LoVo (cell line): Measurements from ENCODE around the gene PLCB2.
A peak's percentile ranks its signal among the peaks of the same experiment; 100 is the strongest.

ENCODE experiments used
- DNase-seq: peaks from one replicate; pipeline ENCODE4 v3.0.0-alpha.2; 2016; ENCODE audit warnings: low spot score

Gene PLCB2

DNA sequence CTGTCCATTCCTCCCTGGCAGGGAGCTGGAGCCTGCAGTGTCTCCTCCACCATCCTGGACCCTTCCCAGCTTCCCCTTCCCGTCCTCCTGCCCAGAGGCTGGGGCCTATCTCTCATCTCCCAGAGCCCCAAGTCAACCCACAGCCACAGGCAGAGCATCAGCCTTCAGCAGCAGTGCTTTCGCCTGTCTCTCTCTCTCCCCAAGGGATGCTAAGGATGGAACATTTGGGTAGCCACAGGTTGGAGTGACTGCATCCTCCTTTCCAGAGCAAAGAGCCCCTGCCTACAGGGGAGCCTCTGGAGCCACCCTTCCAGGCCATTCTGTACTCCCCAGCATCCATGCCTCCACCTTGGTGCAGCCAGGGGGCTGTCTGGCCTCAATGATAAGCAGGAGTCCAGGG, 4.2 kb downstream of the PLCB2 start:
- no peak for DNase-seq

DNA sequence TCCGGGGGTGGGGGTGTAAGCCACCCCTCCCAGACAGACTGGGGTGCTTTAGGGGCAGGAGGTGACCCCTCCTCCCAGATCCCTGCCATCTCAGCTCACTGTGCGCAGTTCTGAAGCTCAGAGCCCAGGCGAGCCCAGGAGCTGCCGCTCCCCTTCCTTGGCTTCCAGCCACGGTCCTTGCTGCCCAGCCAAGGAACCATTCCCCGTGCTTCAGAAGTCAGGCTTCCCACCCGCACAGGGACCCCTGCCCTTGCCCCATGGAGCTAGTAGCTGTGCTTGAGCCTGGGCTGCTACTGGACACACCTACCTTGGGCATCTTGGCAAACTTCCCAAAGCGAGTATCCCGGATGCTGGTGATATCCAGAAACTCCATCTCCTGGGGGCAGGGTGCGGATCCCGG, 4.8 kb downstream of the PLCB2 start:
- DNase-seq, result no peak

DNA sequence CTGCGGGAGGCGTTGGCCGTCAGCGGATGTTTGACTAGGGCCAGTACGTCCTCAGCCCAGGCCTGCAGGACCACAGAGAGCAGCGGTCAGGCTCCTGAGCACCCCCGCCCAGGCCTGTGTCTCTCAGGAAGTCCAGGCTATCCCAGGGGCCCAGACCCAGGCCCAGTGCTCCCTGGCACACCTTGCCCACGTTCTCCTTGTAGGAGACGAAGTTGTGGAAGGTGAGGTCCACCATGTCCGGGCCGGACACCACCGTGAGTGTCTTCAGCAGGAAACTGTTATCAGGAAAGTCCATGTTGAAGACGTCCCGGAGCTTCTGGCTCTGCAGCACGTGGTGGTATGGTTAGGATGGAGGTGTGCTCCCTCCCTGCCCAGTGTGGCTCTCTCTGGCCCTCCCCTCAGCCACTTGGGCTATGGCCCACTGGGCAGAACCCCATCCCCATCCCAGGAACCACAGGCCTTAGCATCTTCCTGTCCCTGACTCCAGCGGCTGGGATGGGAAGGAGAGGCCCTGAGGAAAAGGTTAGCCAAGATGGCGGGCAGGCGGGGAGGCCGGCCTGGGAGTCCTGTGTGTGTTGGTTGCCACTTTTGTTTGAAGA, 5.3 kb downstream of the PLCB2 start:
- DNase-seq, result no peak

DNA sequence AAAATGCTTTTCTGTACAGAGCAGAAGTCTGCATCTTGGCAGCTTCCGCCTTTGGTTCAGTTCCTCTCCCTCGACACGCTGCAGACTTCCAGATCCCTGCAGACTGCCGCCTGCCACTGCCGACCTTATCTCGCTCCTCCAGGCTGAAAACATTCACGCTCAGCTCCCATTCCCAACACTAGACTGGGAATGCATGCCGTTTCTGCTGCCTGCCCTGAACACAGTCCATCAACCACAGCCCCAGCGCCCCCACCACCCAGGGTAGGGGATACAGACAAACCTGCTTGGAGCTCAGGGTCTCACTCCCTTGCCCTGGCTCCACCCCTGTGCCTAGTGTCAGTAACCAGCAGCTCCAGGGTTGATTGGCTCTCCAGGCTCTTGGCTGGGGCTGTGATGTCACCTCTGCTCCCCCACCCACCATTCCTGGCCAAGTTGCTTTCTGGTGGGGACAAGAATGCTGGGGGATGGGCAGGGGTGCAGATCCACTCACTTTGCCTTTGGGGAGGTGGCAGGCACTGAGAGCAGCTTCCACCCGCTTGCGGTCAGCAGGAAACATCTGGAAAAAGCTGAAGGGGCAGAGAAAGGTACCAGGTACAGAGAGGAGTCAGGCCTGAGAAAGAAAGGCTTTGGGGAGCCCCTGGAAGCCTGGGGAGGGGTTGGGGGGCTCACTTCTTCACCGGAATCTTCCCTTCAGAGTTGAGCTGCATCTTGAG, 6.1 kb downstream of the PLCB2 start:
- no peak for DNase-seq

DNA sequence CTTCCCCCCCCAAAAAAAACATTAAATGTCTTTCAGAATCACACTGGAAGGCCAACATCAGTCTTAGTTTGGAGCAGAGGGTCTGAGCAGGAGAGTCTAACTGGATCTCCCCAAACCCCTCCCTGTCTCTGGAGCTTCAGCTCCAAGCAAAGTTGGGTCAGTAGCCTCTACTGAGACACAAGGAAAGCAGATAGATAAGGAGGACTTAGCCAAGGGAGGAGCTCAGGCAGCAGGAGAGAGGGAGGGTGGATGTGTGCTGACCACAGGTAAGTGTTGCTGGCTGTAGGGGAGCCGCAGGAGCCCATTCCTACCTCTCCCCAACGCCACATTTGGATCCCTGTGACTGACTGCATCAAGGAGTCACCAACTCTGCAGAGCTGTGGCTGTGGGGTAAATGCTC, 7.0 kb downstream of the PLCB2 start:
- DNase-seq, result no peak

DNA sequence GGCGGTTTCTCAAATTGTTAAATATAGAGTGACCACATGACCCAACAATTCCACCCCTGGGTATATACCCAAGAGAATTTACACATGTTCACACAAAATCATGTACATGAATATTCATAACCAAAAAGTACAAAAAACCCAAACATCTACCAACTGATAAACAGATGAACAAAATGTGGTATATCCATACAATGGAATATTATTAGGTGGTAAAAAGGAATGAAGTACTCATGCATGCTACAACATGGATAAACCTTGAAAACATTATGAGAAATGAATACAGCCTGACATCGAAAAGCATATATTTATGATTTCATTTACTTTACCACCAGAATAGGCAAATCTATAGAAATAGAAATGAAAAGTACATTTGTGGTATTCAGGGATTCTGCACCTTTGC, 7.4 kb downstream of the PLCB2 start:
- no peak for DNase-seq

DNA sequence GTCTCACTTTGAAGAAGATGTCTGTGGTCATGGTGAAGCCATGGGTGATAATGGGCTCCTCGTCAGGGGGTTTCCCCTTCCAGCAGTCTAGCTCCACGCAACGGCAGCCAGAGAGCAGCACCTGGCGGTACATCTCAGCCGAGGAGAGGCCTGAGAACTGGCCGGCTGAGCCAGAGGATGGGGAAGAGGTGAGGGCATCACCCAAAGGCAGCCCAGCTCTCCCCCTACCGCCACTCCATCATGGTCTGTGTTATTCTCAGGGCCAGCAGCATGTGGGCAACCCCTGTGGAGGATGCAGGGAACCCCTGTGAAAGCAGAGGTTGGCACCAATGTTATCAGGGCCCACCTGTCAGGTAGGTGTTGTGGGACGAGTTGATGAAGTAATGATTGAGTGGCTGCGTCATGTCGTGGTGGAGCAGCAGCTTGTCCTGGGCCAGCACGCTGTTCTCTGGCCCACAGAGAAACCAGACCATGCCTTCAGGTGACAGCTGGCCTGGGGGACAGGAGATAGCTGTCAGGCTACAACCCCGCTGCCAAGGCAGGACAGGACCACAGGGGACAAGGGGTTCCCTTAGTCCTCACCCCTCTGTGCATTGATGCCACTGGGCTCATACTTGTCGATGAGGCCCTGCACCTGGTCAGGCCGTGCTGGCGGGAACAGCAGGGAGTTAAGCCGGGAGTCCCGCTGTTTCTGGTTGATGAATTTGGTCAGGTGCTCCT, 9.4 kb downstream of the PLCB2 start:
- no peak for DNase-seq

DNA sequence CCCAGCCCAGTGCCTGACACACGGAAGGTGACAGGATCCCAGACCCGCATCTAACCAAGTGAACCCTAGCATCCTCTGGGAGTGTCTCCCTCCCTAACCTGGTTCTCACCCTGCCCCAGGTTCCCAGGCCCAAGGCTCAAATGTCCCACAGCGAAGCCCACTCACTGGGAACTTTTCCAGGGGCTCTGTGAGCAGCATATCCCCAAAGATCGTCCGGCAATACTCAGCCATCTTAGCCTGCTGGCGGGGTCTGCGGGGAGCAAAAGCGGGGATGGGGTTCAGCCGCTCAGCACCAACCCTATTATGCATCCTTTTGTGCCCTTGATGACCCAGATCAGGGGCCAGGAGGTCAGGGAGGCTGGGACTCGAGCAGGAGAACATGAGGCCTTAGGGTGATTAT, 10.4 kb downstream of the PLCB2 start:
- DNase-seq, result no peak

DNA sequence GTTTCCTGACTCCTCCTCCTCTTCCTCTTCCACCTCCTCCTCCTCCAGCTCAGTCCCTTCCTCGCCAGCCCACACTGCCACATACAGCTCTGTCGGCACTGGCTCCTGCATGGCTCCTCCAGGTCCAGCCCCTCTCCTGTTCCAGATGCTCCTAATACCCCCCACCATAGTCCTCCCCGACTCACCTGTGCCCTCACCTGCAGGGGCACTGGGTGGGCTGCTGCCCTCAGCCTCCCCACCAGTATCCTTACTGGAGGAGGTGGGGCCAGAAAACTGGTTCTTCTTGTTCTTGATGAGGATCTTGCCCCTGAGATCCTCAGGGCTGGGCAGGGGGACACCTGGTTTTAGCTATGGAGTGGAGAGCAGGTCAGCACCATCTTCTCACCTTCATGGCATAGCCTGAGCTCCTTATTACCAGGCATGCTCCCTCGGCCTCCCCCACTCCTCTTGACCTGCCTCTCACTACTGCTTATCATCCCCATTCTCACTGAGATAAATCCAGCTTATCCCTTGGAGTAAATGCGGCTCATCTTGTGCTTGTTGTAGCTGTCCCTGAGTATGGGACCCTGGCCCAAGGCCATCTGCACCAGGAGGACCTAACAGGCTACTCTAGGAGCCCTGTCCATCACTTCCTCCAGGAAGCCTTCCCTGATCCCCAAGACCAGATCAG, 11.0 kb downstream of the PLCB2 start:
- DNase-seq, result no peak

DNA sequence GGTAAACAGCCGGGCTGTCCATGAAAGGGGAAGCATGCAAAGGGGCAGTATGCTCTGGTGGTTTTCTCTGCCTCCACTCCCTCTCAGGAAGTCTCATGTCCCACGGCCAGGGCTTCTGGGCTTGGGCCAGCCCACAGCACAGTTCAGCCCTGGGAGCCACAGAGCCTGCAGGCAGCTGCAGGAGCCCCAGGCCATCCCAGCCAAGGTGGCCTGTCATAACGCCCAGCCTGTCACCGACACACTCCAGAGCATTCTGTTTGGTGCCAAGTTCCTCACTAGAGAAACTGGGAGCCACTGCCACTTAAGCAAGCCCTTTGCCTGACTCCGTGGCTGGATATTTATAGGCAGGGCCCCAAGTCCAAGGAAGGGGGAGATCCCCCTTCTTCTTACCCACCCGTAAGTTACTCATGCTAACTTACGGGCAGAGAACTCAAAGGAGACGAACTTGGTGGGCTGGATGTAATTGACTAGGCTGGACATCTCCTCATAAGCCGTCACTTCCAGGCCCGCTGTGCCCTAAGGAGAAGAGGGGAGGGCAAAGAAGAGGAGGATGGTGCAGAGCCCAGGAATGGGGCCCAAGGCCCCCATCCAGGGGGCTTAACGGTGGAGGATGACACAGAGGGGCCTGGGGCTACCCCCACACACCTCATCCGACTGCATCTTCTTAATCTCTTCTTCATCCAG, 11.7 kb downstream of the PLCB2 start:
- no peak for DNase-seq

DNA sequence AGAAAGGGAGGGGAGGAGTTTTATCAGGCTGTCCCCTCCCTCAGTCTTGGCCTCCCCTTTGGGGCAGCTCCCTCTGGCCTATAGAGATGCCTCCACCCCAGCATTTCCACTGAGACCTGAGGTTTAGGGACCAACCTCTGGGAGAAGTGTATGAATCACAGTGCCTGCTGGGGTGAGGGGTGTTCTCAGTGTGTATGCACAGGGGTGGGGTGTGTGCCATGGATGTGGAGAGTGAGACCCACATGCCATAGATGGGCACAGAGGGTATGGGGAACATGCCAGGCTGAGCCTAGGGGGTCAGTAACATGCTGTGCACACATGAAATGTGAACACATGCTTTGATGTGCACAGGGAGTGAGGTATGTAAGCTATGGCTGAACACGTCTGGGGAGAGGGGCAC, 12.4 kb downstream of the PLCB2 start:
- no peak for DNase-seq

DNA sequence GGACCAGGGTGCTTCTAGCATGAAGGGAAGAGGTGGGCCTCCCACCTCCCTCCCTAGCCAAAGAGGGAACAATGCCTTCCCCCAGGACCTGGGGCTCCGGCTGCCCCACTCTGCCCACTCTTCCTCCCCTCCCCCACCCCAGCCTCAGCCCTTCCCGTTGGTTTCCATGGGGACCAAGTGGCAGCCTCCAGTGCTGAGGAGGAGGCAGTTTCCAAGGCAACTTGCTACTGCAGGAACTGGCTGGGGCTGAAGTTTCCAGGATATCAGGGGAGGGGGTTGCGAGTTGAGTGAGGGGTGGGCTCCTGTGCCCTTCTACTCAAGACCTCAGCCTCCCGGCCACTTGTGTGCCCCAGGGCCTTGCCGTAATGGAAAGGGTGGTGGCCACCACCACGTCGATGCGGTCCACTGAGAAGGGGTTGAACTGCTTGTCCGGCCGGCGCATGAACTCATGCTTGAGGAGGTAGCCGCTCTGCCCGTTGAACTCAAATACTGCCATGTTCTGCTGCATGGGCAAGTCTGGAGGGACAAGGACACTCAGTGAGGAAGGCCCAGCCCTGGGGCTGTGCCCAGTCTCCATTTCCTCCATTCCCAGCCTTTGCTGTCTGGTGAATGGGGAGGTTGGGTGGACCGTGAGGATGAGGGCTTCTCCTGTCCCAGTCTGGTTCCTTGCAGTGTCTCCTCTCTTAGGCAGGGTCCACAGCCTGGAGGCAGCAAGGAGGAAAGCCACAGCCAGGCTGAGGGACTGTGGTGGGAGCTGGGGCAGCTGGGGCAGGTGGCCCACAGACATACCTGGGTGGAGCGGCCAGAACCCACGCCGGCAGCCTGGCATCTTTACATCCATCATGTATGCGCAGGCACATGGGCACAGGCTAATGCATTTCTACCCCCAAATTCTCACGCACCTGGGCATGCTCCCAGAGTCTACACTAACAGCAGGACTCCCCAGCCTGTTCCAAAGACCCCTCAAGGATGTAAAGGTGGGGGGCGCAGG, 13.5 kb downstream of the PLCB2 start:
- no peak for DNase-seq

DNA sequence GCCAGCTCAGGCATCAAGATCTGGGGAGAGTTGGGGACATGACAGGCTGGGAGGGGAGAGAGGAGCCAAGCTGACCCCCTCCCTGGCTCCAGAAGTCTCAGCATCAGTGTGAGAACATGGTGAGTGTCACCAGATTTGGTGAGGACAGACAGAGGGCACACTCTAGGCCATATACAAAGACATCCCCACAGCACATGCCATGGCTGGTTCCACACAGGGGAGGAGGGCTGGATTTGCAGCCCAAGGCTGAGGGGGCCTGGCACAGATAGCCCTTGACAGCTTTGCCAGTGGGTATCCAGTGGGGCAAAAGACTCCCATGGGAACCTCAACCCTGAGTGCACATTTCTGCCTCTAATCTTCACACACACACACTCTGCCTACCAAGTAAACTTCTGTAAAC, 14.7 kb downstream of the PLCB2 start:
- no peak for DNase-seq

DNA sequence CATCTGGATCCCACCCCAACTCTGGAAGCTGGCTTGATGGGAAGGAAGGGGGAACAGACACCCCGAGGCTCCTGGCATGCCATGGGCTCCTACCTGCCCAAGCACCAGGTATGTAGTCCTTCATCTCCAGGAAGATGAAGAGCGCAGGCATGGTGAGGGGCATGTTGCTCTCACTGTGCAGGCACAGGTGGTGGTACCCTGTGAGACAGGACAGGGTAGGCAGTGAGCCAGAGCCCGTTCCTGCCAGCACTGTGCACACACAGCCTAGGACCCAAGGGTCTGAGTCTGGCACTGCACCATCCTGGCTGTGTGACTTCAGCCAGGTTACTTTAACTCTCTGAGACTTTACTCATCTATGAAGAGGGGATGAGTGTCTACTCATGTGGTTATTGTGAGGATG, 15.5 kb downstream of the PLCB2 start:
- DNase-seq, result no peak

DNA sequence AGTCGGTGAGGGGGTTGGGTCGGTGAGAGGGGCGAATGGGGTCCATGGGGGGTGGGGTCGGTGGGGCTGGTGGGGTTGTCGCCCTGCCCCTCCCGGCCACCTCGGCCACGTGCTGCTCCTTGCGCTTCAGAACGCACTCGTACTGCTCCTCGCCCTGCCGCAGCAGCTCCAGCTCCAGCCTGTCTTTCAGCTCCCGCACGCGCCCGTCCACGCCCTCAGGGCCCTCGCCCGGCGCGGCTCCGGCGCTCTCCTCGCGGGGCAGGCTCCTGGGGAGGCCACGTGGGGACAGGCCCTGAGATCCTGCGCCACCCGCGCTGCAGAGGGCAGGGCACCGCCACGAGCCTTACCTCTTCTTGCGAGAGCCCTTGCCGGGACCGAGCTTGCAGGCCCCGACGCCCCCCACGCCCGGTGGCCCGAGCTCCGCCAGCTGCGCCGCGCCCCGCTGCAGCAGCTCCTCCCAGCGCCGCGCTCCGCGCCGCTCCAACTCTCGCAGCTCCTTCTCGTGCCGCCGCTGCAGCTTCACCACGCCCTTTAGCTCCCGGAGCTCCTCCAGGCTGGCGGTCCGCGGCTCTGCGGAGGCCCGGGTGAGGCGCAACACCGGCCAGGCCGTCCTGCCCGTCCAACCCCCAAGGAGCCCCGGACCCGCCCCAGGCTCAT, 16.7 kb downstream of the PLCB2 start:
- DNase-seq, result peak; percentile 75

DNA sequence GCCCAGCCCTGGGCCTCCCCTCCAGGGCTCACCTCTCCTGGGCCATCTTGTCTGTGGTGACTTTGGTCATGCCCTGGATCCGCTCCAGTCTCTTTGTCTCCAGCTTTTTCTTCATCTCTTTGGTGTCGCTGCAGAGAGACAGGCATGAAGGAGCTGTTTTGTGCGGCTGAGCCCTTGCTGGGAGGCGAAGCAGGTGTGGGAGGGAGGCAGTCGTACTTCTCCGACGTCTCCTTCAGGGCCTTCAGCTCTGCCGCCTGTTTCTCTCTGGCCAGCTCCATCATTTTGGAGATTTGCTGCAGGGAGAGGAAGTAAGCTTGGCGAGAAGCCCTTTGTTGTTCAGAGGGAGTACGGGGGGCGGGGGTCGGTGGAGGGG, 17.2 kb downstream of the PLCB2 start:
- DNase-seq, result no peak

DNA sequence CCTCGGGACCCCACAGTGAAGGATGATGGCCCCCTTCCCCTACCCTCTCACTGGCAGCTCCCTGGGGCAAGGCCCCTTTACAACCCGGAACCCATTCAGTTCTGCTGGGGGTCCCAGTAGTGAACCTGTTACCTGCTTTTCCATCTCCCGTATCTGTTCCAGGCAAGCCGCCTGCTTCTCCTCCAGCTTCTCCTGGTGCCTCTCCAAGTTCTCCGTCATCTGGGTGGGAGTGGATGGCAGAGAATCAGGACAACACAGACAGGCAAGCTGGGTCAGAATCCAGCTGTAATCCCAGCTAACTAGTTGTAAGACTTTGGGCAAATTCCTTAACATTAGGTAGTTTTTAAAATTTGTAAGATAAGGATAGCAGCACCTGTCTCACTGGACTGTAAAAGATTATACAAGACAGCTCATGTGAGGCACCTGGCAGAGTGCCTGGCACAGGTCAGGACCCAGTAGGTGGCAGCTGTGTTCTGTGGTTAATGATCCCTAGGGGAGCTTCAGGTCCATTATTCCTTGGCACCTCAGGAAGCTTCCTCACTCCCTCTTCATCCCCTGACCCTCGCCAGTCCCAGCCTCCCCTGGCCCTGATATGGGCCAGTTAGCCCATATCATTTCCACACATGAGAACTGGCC, 18.5 kb downstream of the PLCB2 start:
- DNase-seq, result peak; percentile 40

DNA sequence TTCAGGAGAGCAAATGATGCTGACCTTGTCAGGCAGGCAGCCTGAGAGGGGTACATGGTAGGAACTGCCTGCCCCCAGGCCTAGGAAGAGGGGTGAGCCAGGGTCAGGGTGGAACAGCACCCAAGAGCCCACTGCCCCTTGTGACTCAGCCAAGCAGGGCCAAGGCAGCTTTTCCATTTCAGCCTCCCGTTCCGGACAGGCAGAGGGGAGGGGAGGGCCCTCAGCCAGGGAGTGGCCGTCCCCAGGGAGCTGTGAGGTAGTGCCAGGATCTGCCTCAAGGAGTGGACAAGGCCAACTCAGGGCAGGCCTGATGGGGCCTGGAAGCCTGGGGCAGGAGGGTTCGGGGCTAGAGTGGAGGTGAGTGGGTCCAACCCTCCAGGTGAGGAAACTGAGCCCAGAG, 19.8 kb downstream of the PLCB2 start:
- DNase-seq, result no peak

DNA sequence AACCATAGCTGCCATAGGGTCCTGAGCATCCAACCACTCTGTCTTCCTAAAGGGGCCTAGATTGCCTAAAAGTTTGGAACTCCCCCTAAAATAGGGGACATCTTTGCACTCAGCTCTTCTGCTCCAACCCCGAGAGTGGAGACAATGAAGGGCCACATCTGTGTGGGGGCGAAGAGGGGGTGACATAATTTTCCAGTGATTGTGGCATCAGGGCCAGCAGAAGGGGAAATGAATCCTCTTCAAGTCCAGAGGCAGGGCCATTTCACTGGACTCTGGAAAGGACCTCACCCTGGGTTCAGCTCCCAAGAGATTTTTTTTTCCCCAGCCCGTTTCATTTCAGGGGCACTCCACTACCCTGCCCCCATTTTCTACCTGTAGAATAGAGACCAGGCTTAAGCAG, 20.2 kb downstream of the PLCB2 start:
- DNase-seq, result no peak

DNA sequence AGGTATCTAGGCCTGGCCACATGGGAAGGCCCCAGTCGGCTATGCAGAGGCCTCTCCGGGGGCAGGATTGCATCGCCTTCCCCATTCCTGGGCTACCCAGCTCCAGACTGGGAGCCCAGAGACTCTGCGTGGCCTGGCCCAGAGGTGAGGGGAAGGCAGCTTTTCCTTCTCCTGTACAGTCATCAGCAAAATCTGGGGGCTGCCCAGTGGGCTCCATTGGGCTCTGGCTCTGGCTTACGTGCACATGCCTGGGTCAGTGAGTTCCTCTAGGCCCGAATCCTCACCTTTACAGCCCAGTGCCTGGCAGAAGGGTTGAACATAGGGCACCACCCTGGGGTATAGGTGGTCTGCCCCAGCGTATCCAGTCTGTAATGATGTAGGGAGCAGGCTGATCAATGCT, 20.9 kb downstream of the PLCB2 start:
- DNase-seq, result no peak
